AG04450 (cell line): ENCODE data around the gene DDR1. TPM values are rescaled to one million over a fixed set of nuclear protein-coding genes. Genes with fewer than 3 reads are reported as not detected.

Experiments
- CTCF ChIA-PET: fragments of 300-600, 350-600 bp; formaldehyde crosslinking; extraction: SDS; loops from one replicate; lab custom pipeline; 2022; ENCODE audit warnings: antibody characterized with exemption, inconsistent platforms; lab: Charles Lee
- POLR2A ChIA-PET: fragments of 350-600 bp; formaldehyde crosslinking; extraction: SDS; loops from one replicate; lab custom pipeline; 2021; ENCODE audit warnings: antibody characterized with exemption, inconsistent platforms; lab: Yijun Ruan, JAX
- DNase-seq: peaks from one replicate; pipeline ENCODE4 v3.0.0-alpha.2; 2011; ENCODE audit warnings: low read depth, low spot score
- H3K27ac ChIP-seq: one replicate; pipeline ENCODE4 v1.5.1; 2012; ENCODE audit warnings: low read depth, low read length, control low read depth
- H3K27me3 ChIP-seq: one replicate; pipeline ENCODE4 v1.6.0; 2012; ENCODE audit warnings: low read length; ENCODE audit not compliant: control insufficient read depth, insufficient read depth
- H3K4me3 ChIP-seq: 2 replicates; pipeline ENCODE4 v1.5.1; 2011; ENCODE audit warnings: mild to moderate bottlenecking, low read depth, low read length, control low read depth
- H3K9me3 ChIP-seq: 2 replicates; pipeline ENCODE4 v1.5.1; 2012; ENCODE audit warnings: low read length; ENCODE audit not compliant: control insufficient read depth, insufficient read depth
- CTCF ChIP-seq: IDR thresholded peaks from 2 replicates; pipeline ENCODE4 v1.5.1; 2011; ENCODE audit warnings: low read depth, low read length, control low read depth, inconsistent platforms
- polyA plus RNA-seq: library from polyadenylated mRNA; depleted of rRNA; stranded (reverse); fragments of >200 nt; gene quantifications from 2 replicates; pipeline ENCODE4 v1.2.3, GENCODE V29; 2011

The DDR1 gene
- polyA plus RNA-seq, 1 experiment = 9.9 TPM

- H3K4me3 ChIP-seq = no peak within 1 kb of the TSS
- no peaks in the 10 kb centered on the region for H3K9me3 ChIP-seq
- TF ChIP-seq CTCF = no peak
- H3K27ac ChIP-seq = no peak within 1 kb of the TSS
- peaks cover 50% of the 10 kb centered on the region for H3K27me3 ChIP-seq
- DNase-seq = no peak
- ChIA-PET POLR2A (no interaction called here), CTCF (interaction anchor here (0.7 to 4.3 kb wide), 4 partner anchors 129 to 153 kb away, joined by 5 to 63 read pairs (median 18); no protein-coding TSS in a partner anchor)
These were observed 56.2 kb downstream of the DDR1 start, which contains the start of gene MUCL3 for GRCh38 chr6:30940361-30940986. MUCL3 (plus strand) TSS chr6:30940973; CDS start chr6:30941000, 27 bp downstream.

GRCh38 chr6:30942338-30943060 lies 58.2 kb downstream of the DDR1 start:
- H3K27me3 ChIP-seq = peaks cover 51% of the 10 kb centered on the region
- ChIA-PET POLR2A (interaction anchor here (0.6 to 1.1 kb wide), 5 partner anchors 29 to 137 kb away, joined by 3 to 9 read pairs (median 4); partner anchors contain the start of gene VARS2), CTCF (interaction anchor here (0.6 to 4.3 kb wide), 30 partner anchors 7 to 1193 kb away, joined by 3 to 63 read pairs (median 4); partner anchors contain the start of gene SFTA2)
- H3K9me3 ChIP-seq = no peaks in the 10 kb centered on the region
- TF ChIP-seq CTCF = peak; percentile 78
- H3K4me3 ChIP-seq = 0 out of 2 replicates have a peak overlapping the region, but pooled peaks have one; percentile 5
- H3K27ac ChIP-seq = no peak overlapping the region
- DNase-seq = peak; percentile 44

- ChIA-PET POLR2A (no interaction called here), CTCF (interaction anchor here (1.3 to 4.3 kb wide), 3 partner anchors 115 to 143 kb away, joined by 3 to 63 read pairs (median 30); no protein-coding TSS in a partner anchor)
- H3K27me3 ChIP-seq = peaks cover 49% of the 10 kb centered on the region
These were observed 59.7 kb downstream of the DDR1 start for GRCh38 chr6:30944051-30944450.

GRCh38 chr6:30945281-30945680 lies 61.0 kb downstream of the DDR1 start:
- no peak overlapping the region for H3K4me3 ChIP-seq
- no peak for TF ChIP-seq CTCF

More at GRCh38 chr6:30944051-30944450, 59.7 kb downstream of the DDR1 start:
- Histone ChIP-seq H3K4me3 (no peak overlapping the region), H3K9me3 (no peaks in the 10 kb centered on the region), H3K27ac (no peak overlapping the region)
- TF ChIP-seq CTCF = no peak
- no peak for DNase-seq

GRCh38 chr6:30947231-30947630 lies 62.9 kb downstream of the DDR1 start:
- CTCF ChIA-PET = interaction anchor here (1.0 kb wide), 1 partner anchor 123 kb away, joined by 3 read pairs; no protein-coding TSS in a partner anchor
- Histone ChIP-seq H3K4me3 (no peak overlapping the region), H3K27me3 (peaks cover 52% of the 10 kb centered on the region), H3K27ac (no peak overlapping the region), H3K9me3 (no peaks in the 10 kb centered on the region)
- TF ChIP-seq CTCF = no peak
- POLR2A ChIA-PET = no interaction called here
- DNase-seq = no peak

More at GRCh38 chr6:30945281-30945680, 61.0 kb downstream of the DDR1 start:
- peaks cover 42% of the 10 kb centered on the region for H3K27me3 ChIP-seq
- ChIA-PET POLR2A (no interaction called here), CTCF (no interaction called here)
- no peak for DNase-seq
- no peak overlapping the region for H3K27ac ChIP-seq
- no peaks in the 10 kb centered on the region for H3K9me3 ChIP-seq
